Panc1 (cell line): Measurements from ENCODE around the gene DGKG. TPM values are rescaled to one million over a fixed set of nuclear protein-coding genes. Genes with fewer than 3 reads are reported as not detected.

Experiments
- ATAC-seq: fragments of 200-7000 bp; cut with Tn5 transposase; 2 replicates; pipeline ENCODE4 v1.9.1; 2020; ENCODE audit warnings: mild to moderate bottlenecking, moderate library complexity
- BruUV-seq: library from RNA; stranded (reverse); fragments of 400-500 nt; replicated peaks from 2 replicates; lab custom pipeline; 2021; lab: Mats Ljungman, UMichigan
- CTCF ChIA-PET: fragments of 300-600 bp; sonication (Branson Sonifier 250); formaldehyde crosslinking; loops from one replicate; lab custom pipeline; 2022; ENCODE audit warnings: antibody characterized with exemption; lab: Charles Lee
- POLR2A ChIA-PET: fragments of 300-600 bp; sonication (Branson Sonifier 250); formaldehyde crosslinking; loops from one replicate; lab custom pipeline; 2022; ENCODE audit warnings: antibody characterized with exemption; lab: Charles Lee
- DNase-seq: peaks from one replicate; pipeline ENCODE4 v3.0.0-alpha.2; 2010; ENCODE audit warnings: low read depth, low spot score
- H3K27ac ChIP-seq: 2 replicates; pipeline ENCODE4 v1.5.1; 2011; ENCODE audit warnings: mild to moderate bottlenecking, low read length, inconsistent platforms
- H3K27me3 ChIP-seq: fragments of 200-500 bp; sonication (Bioruptor generic); 2 replicates; pipeline ENCODE4 v1.6.0; 2014; ENCODE audit warnings: low read length, inconsistent platforms; ENCODE audit not compliant: control insufficient read depth, insufficient read depth
- H3K36me3 ChIP-seq: fragments of 200-500 bp; sonication (Bioruptor generic); 2 replicates; pipeline ENCODE4 v1.5.1; 2014; ENCODE audit warnings: inconsistent platforms, mild to moderate bottlenecking, low read length, moderate library complexity; ENCODE audit not compliant: control insufficient read depth, insufficient read depth
- H3K4me1 ChIP-seq: 2 replicates; pipeline ENCODE4 v1.5.1; 2011; ENCODE audit warnings: inconsistent platforms, mild to moderate bottlenecking, low read length, moderate library complexity; ENCODE audit not compliant: control insufficient read depth, insufficient read depth
- H3K4me3 ChIP-seq, 2 experiments: 2 replicates each; pipeline ENCODE4 v1.5.1; 2011 to 2012; ENCODE audit warnings: low read depth in 2 of 2, low read length in 2 of 2, mild to moderate bottlenecking in 2 of 2, inconsistent platforms in 1 of 2, moderate library complexity in 1 of 2
- H3K9me3 ChIP-seq: fragments of 200-500 bp; sonication (Bioruptor generic); 2 replicates; pipeline ENCODE4 v1.5.1; 2014; ENCODE audit warnings: low read depth, mild to moderate bottlenecking, inconsistent platforms, low read length, moderate library complexity; ENCODE audit not compliant: control insufficient read depth, insufficient read depth
- CTCF ChIP-seq: fragments of 450-650 bp; IDR thresholded peaks from 2 replicates; pipeline ENCODE4 v1.5.1; 2017; ENCODE audit warnings: mild to moderate bottlenecking
- POLR2AphosphoS5 ChIP-seq: IDR thresholded peaks from 2 replicates; pipeline ENCODE4 v1.6.1; 2012; ENCODE audit warnings: mild to moderate bottlenecking, low read depth, low read length, moderate library complexity
- REST ChIP-seq, 2 experiments: IDR thresholded peaks; 2 replicates each; pipeline ENCODE4 v1.6.1; 2011 to 2012; ENCODE audit warnings: low read depth in 2 of 2, control low read depth in 1 of 2, low read length in 1 of 2, mild to moderate bottlenecking in 1 of 2, moderate library complexity in 1 of 2; ENCODE audit not compliant: insufficient read depth in 1 of 2
- SIN3A ChIP-seq: IDR thresholded peaks from 2 replicates; pipeline ENCODE4 v1.6.1; 2012; ENCODE audit warnings: low read depth, mild to moderate bottlenecking, low read length, moderate library complexity, borderline replicate concordance; ENCODE audit not compliant: insufficient read depth
- TCF7L2 ChIP-seq: IDR thresholded peaks from 2 replicates; pipeline ENCODE4 v1.6.1; 2011; ENCODE audit warnings: mild to moderate bottlenecking, low read depth, low read length, inconsistent platforms
- in situ Hi-C: cut with HindIII; loops from 2 replicates; pipeline ENCODE4 v1.10.0; 2016; ENCODE audit warnings: low sequenced_read_pairs, low pct_unique_long_range_greater_than_20kb
- intact Hi-C: fragments of 100-400 bp; cut with micrococcal nuclease; formaldehyde crosslinking; loops from one replicate; pipeline ENCODE4 v1.10.0; 2022; ENCODE audit not compliant: unreplicated experiment
- total RNA-seq: library from RNA; stranded (reverse); gene quantifications from one replicate; pipeline ENCODE4 v1.2.1, GENCODE V29; 2021; ENCODE audit not compliant: unreplicated experiment

The DGKG gene
- total RNA-seq, 1 experiment from 2014 or later, result 0.46 TPM

GRCh38 chr3:186356152-186356551 lies 5.9 kb downstream of the DGKG start:
- no peak overlapping the region for H3K27ac ChIP-seq
- H3K9me3 ChIP-seq, result no peaks in the 10 kb centered on the region
- H3K27me3 ChIP-seq, result peaks cover 27% of the 10 kb centered on the region
- ChIA-PET POLR2A (no interaction called here), CTCF (no interaction called here)
- H3K4me3 ChIP-seq, result no peak overlapping the region
- no peaks in the 10 kb centered on the region for H3K36me3 ChIP-seq
- BruUV-seq, result no TSS peak
- DNase-seq (no peak), ATAC-seq (no peak)
- in situ Hi-C loops (no loop called here), intact Hi-C loops (no loop called here)
- H3K4me1 ChIP-seq, result no peaks in the 10 kb centered on the region
- TF ChIP-seq POLR2AphosphoS5 (no peak), SIN3A (no peak), CTCF (no peak), REST (IDR thresholded peaks at IDR 0.05; ENCODE audit: insufficient read depth in 1 of 2, low read depth in 2 of 2, low read length in 1 of 2) (no peak), TCF7L2 (no peak)

- Histone ChIP-seq H3K4me3 (no peak overlapping the region), H3K27me3 (peaks cover 19% of the 10 kb centered on the region), H3K4me1 (no peaks in the 10 kb centered on the region), H3K27ac (no peak overlapping the region), H3K36me3 (no peaks in the 10 kb centered on the region), H3K9me3 (no peaks in the 10 kb centered on the region)
- no peak for ATAC-seq
- ChIA-PET POLR2A (no interaction called here), CTCF (no interaction called here)
- in situ Hi-C loops (no loop called here), intact Hi-C loops (no loop called here)
- DNase-seq, result no peak
- TF ChIP-seq TCF7L2 (no peak), CTCF (no peak), REST (IDR thresholded peaks at IDR 0.05; ENCODE audit: insufficient read depth in 1 of 2, low read depth in 2 of 2, low read length in 1 of 2) (no peak), SIN3A (no peak), POLR2AphosphoS5 (no peak)
- BruUV-seq, result no TSS peak
These were observed 7.9 kb downstream of the DGKG start for GRCh38 chr3:186354100-186354499.
